ENCODE measurements around the gene RNF38. TPM values are rescaled to one million over a fixed set of nuclear protein-coding genes. Genes with fewer than 3 reads are reported as not detected.

The RNF38 gene
- total and polyA plus RNA-seq, 9 of the 15 experiments (the other 6 are each of a cell fraction or from before 2014, with no cell fraction given), result 1.6 to 9.8 (median 4.5) TPM

GRCh38 chr9:36318212-36318802 lies 81.8 kb downstream of the RNF38 start:
- Histone ChIP-seq H3K27me3 (ENCODE audit: control insufficient read depth in 2 of 2, insufficient read depth in 2 of 2, low read length in 2 of 2) (no peaks in the 10 kb centered on the region), H3K79me2 (ENCODE audit: control insufficient read depth, insufficient read depth, low read length) (no peaks in the 10 kb centered on the region), H3K9me3 (replicated peaks; ENCODE audit: control insufficient read depth, insufficient read depth, low read depth, low read length) (no peaks in the 10 kb centered on the region), H3K9ac (ENCODE audit: insufficient read depth in 1 of 2, low read depth in 2 of 2, low read length in 2 of 2) (no peak overlapping the region), H3K9me1 (ENCODE audit: control insufficient read depth, insufficient read depth, low read length) (no peaks in the 10 kb centered on the region), H3K4me1 (replicated peaks in 1 of 2; ENCODE audit: control insufficient read depth in 2 of 2, insufficient read depth in 2 of 2, low read length in 2 of 2) (peaks cover 0 to 3% of the 10 kb centered on the region in 2 experiments; a peak in 1 of 5 replicates), H3K36me3 (ENCODE audit: control insufficient read depth, insufficient read depth, low read length) (no peaks in the 10 kb centered on the region), H4K20me1 (replicated peaks; ENCODE audit: control insufficient read depth, insufficient read depth, low read length) (no peaks in the 10 kb centered on the region), H2AFZ (ENCODE audit: low read depth, low read length) (no peak overlapping the region), H3K27ac (ENCODE audit: extremely low read depth, low read depth, low read length) (no peak overlapping the region), H3K4me3 (no peak overlapping the region), H3K4me2 (ENCODE audit: insufficient read depth, low read length) (no peak overlapping the region)
- CTCF ChIA-PET (ENCODE audit: low intra/inter-chr PET ratio), result no interaction called here
- WGBS (ENCODE audit: insufficient coverage, low coverage, missing lambda C conversion rate), result 24% methylated on average over 12 of the region's 14 CpGs
- FAIRE-seq, result no peak
- intact Hi-C loops (cut with micrococcal nuclease), result no loop called here
- no TSS peak for BruUV-seq (replicated peaks)
- no peak for DNase-seq (ENCODE audit: extremely low read depth in 1 of 4, low spot score in 3 of 4)
- POLR2A ChIA-PET, result interaction anchor here (0.6 kb wide), 1 partner anchor 16 kb away, joined by 3 read pairs; no protein-coding TSS in a partner anchor
- ATAC-seq, result no peak
- TF ChIP-seq ZNF583 (CRISPR knock-in tag; IDR thresholded peaks at IDR 0.05) (no peak), ATF3 (IDR thresholded peaks at IDR 0.05) (0 out of 2 replicates have a peak, but pooled peaks have one; percentile 12), ATF3 (CRISPR knock-in tag; conservative IDR thresholded peaks at IDR 0.05) (no peak), CEBPB (tag; IDR thresholded peaks at IDR 0.05) (peak; percentile 47), GTF2A2 (tag; IDR thresholded peaks at IDR 0.05) (no peak), KDM1A (IDR thresholded peaks at IDR 0.05) (no peak), NR3C1 (CRISPR knock-in tag; IDR thresholded peaks at IDR 0.05) (no peak)
- TF ChIP-seq, protein P1, sequence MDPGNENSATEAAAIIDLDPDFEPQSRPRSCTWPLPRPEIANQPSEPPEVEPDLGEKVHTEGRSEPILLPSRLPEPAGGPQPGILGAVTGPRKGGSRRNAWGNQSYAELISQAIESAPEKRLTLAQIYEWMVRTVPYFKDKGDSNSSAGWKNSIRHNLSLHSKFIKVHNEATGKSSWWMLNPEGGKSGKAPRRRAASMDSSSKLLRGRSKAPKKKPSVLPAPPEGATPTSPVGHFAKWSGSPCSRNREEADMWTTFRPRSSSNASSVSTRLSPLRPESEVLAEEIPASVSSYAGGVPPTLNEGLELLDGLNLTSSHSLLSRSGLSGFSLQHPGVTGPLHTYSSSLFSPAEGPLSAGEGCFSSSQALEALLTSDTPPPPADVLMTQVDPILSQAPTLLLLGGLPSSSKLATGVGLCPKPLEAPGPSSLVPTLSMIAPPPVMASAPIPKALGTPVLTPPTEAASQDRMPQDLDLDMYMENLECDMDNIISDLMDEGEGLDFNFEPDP (CRISPR knock-in tag; IDR thresholded peaks at IDR 0.05), result no peak
- TF ChIP-seq, protein P2, sequence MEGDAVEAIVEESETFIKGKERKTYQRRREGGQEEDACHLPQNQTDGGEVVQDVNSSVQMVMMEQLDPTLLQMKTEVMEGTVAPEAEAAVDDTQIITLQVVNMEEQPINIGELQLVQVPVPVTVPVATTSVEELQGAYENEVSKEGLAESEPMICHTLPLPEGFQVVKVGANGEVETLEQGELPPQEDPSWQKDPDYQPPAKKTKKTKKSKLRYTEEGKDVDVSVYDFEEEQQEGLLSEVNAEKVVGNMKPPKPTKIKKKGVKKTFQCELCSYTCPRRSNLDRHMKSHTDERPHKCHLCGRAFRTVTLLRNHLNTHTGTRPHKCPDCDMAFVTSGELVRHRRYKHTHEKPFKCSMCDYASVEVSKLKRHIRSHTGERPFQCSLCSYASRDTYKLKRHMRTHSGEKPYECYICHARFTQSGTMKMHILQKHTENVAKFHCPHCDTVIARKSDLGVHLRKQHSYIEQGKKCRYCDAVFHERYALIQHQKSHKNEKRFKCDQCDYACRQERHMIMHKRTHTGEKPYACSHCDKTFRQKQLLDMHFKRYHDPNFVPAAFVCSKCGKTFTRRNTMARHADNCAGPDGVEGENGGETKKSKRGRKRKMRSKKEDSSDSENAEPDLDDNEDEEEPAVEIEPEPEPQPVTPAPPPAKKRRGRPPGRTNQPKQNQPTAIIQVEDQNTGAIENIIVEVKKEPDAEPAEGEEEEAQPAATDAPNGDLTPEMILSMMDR (IDR thresholded peaks at IDR 0.05 in 2 of 3, conservative IDR thresholded peaks at IDR 0.05 in 1 of 3; ENCODE audit: insufficient read depth in 2 of 3, low read depth in 1 of 3, low read length in 3 of 3), result no peak
- in situ Hi-C loops (cut with MboI), result no loop called here

Measured in K562 (cell line).